Measurements from ENCODE around the gene YAP1. TPM values are rescaled to one million over a fixed set of nuclear protein-coding genes. Genes with fewer than 3 reads are reported as not detected.

Gene YAP1
- total RNA-seq, 4 donors from 2014 or later: 226 to 310 (median 252) TPM

DNA sequence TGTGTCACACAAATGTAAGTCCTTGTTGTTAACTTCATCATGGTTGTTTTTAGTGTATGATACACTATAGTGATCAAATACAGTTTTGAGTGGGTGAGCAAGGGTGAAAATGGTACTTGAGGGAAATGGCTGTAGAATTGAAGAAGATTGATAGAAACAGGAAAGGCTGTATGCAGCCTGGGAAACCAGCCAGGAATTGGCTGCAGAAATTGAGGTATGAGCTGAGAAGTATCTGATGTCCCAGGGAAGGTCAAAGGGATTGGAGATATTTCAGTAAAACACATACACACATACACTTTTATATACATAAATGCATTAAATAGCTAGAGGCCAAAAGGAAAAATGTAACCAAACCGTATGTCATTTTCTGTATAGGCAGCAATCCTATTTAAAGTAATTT is 13.1 kb upstream of the YAP1 start:
- no peaks in the 10 kb centered on the region for H3K27me3 ChIP-seq
- no peak for TF ChIP-seq POLR2A (IDR thresholded peaks at IDR 0.05)
- no peak for TF ChIP-seq POLR2AphosphoS5 (IDR thresholded peaks at IDR 0.05)
- TF ChIP-seq, protein P1, sequence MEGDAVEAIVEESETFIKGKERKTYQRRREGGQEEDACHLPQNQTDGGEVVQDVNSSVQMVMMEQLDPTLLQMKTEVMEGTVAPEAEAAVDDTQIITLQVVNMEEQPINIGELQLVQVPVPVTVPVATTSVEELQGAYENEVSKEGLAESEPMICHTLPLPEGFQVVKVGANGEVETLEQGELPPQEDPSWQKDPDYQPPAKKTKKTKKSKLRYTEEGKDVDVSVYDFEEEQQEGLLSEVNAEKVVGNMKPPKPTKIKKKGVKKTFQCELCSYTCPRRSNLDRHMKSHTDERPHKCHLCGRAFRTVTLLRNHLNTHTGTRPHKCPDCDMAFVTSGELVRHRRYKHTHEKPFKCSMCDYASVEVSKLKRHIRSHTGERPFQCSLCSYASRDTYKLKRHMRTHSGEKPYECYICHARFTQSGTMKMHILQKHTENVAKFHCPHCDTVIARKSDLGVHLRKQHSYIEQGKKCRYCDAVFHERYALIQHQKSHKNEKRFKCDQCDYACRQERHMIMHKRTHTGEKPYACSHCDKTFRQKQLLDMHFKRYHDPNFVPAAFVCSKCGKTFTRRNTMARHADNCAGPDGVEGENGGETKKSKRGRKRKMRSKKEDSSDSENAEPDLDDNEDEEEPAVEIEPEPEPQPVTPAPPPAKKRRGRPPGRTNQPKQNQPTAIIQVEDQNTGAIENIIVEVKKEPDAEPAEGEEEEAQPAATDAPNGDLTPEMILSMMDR (IDR thresholded peaks at IDR 0.05): no peak
- TF ChIP-seq EP300 (IDR thresholded peaks at IDR 0.05): no peak
- no peaks in the 10 kb centered on the region for H3K4me1 ChIP-seq
- H3K27ac ChIP-seq: no peak overlapping the region
- 92% methylated on average over 1 of the region's 1 CpG for WGBS
- H3K4me3 ChIP-seq: no peak overlapping the region
- no peaks in the 10 kb centered on the region for H3K36me3 ChIP-seq
- H3K9me3 ChIP-seq: no peaks in the 10 kb centered on the region
- DNase-seq (ENCODE audit: low spot score in 2 of 2): no peak

DNA sequence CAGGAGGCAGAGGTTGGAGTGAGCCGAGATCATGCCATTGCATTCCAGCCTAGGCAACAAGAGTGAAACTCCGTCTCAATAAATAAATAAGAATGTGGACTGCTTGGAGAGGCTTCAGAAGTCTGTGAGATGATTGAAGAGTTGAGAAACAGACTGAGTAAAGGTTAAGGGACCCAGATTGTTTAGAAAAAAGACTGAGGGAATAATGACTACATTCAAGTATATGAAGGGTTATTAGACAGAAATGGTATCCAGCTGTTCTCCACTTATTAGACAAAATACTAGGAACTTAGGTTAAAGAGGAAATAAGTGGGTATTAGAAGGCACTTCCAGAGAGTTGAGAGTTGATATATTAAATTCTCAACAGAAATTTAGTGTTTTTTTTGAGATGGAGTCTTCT is 10.5 kb upstream of the YAP1 start:
- Histone ChIP-seq H3K9me3 (no peaks in the 10 kb centered on the region), H3K36me3 (no peaks in the 10 kb centered on the region), H3K4me3 (no peak overlapping the region), H3K4me1 (no peaks in the 10 kb centered on the region), H3K27me3 (no peaks in the 10 kb centered on the region), H3K27ac (no peak overlapping the region)
- 88% methylated on average over 2 of the region's 2 CpGs for WGBS
- no peak for DNase-seq (ENCODE audit: low spot score in 2 of 2)
- TF ChIP-seq, protein P1 (IDR thresholded peaks at IDR 0.05): no peak
- TF ChIP-seq POLR2AphosphoS5 (IDR thresholded peaks at IDR 0.05): no peak
- TF ChIP-seq POLR2A (IDR thresholded peaks at IDR 0.05): no peak
- TF ChIP-seq EP300 (IDR thresholded peaks at IDR 0.05): no peak

DNA sequence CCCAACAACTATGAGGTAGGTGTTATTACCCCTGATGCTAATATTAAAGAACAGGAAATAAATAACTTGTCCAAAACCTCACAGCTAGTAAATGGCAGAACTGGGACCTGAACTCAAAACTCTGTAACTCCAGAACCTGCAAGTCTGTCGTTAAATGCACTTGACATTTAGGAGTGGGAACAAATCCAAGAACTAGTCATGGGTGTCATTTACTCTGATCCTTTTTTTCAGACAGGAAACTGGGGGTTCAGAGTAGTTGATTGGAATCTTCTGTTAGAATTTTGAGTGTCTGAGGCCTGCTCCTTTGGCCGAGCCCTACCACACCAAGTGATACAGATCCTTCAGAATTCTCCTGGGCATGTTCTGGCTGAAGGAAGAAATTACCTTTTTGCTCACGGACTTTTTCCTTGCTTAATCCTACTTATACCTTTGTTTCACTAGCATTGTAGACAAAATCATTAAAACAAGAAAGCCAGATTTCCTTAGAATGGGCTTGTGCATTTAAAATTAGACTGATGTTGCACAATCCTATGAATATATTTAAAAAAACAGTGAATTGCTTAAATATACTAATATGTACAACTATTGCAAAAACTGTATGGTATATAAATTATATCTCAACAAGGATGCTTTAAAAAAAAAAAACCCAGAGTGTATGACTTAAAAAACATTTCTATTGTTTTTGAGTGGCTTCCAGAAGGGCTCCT is 1.4 kb upstream of the YAP1 start:
- H3K27ac ChIP-seq: peak overlapping the region; percentile 100
- TF ChIP-seq POLR2A (IDR thresholded peaks at IDR 0.05) (no peak), EP300 (IDR thresholded peaks at IDR 0.05) (no peak), POLR2AphosphoS5 (IDR thresholded peaks at IDR 0.05) (no peak)
- TF ChIP-seq, protein P1 (IDR thresholded peaks at IDR 0.05): no peak
- WGBS: 61% methylated on average over 3 of the region's 3 CpGs

DNA sequence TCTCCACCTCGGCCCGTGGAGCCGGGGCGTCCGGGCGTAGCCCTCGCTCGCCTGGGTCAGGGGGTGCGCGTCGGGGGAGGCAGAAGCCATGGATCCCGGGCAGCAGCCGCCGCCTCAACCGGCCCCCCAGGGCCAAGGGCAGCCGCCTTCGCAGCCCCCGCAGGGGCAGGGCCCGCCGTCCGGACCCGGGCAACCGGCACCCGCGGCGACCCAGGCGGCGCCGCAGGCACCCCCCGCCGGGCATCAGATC is 439 bp downstream of the YAP1 start:
- TF ChIP-seq EP300 (IDR thresholded peaks at IDR 0.05): no peak
- no peak for TF ChIP-seq POLR2AphosphoS5 (IDR thresholded peaks at IDR 0.05)
- no peak for TF ChIP-seq POLR2A (IDR thresholded peaks at IDR 0.05)
- TF ChIP-seq, protein P1 (IDR thresholded peaks at IDR 0.05): no peak
- no peaks in the 10 kb centered on the region for H3K27me3 ChIP-seq
- no peaks in the 10 kb centered on the region for H3K9me3 ChIP-seq
- no peaks in the 10 kb centered on the region for H3K36me3 ChIP-seq
- H3K27ac ChIP-seq: peak overlapping the region; percentile 100
- H3K4me1 ChIP-seq: peaks cover 39% of the 10 kb centered on the region
- WGBS: 0% methylated on average over 20 of the region's 31 CpGs
- peak in 1 of 2 donors; percentile 63 for DNase-seq (ENCODE audit: low spot score in 2 of 2)
- H3K4me3 ChIP-seq: peak overlapping the region; percentile 96

More for the DNA sequence above, 1.4 kb upstream of the YAP1 start:
- no peak for DNase-seq (ENCODE audit: low spot score in 2 of 2)
- H3K9me3 ChIP-seq: no peaks in the 10 kb centered on the region
- no peak overlapping the region for H3K4me3 ChIP-seq
- H3K36me3 ChIP-seq: no peaks in the 10 kb centered on the region
- no peaks in the 10 kb centered on the region for H3K27me3 ChIP-seq
- peaks cover 22% of the 10 kb centered on the region for H3K4me1 ChIP-seq

DNA sequence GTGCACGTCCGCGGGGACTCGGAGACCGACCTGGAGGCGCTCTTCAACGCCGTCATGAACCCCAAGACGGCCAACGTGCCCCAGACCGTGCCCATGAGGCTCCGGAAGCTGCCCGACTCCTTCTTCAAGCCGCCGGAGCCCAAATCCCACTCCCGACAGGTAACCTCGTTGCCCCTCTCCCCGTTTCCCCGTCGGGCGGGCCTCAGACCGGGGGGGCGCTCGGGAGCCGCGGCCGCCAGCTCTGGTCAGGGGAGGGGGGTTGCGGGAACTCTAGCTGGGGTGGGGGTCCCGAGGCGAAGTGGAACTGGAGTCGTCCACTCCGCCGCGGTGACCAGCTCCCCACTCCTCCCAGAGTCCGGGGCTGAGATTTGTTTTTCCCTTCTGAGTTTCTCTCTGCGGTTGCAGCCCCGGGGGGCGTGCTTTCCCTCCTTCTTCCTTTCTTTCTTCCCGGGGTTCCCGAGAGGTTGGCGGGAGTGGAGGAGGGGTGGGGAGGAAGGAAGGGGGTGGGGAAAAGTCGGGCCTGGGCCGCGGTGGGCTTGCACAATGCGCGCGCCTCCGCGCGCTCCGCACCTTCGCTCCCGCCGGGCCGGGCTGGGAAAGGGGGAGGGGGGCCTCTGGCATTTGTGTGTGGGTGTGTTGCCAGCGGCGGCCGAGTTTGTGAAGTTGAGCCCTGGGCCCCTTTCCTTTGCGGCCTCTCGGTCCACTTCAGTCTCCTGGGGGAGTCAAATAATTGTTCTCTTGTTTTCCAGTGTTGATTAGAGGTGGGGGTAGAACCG is 952 bp downstream of the YAP1 start:
- no peaks in the 10 kb centered on the region for H3K36me3 ChIP-seq
- peak overlapping the region; percentile 100 for H3K27ac ChIP-seq
- peak; percentile 82 to 88 for DNase-seq (ENCODE audit: low spot score in 2 of 2)
- peak overlapping the region; percentile 96 for H3K4me3 ChIP-seq
- peaks cover 44% of the 10 kb centered on the region for H3K4me1 ChIP-seq
- no peak for TF ChIP-seq POLR2AphosphoS5 (IDR thresholded peaks at IDR 0.05)
- no peak for TF ChIP-seq POLR2A (IDR thresholded peaks at IDR 0.05)
- TF ChIP-seq EP300 (IDR thresholded peaks at IDR 0.05): no peak
- TF ChIP-seq, protein P1 (IDR thresholded peaks at IDR 0.05): no peak
- no peaks in the 10 kb centered on the region for H3K9me3 ChIP-seq
- WGBS: 4% methylated on average over 38 of the region's 61 CpGs
- no peaks in the 10 kb centered on the region for H3K27me3 ChIP-seq

Data from suprapubic skin (tissue), 4 donors.